ENCODE results near the gene SAAL1. TPM values are rescaled to one million over a fixed set of nuclear protein-coding genes. Genes with fewer than 3 reads are reported as not detected.

The SAAL1 gene
- 12.1 and 17.0 TPM in 2 replicates for total RNA-seq

GRCh38 chr11:18105802-18106574, at the start of gene SAAL1:
Gene SAAL1, minus strand, starts transcription at chr11:18106082. Its CDS starts 41 bp downstream, at chr11:18106041.

GRCh38 chr11:18132341-18132740, 26.5 kb upstream of the SAAL1 start, which contains the start of gene MRGPRX3:
Gene MRGPRX3, plus strand, starts transcription at chr11:18132571. Its CDS starts 4,632 bp downstream, at chr11:18137203.

GRCh38 chr11:18046116-18046777, 59.6 kb downstream of the SAAL1 start, which contains the start of gene TPH1:
Gene TPH1, minus strand, starts transcription at chr11:18046269. Its CDS starts 5,507 bp downstream, at chr11:18040762.

Other genes with a start within 250 kb of the SAAL1 start
- 9.8 and 14.4 TPM in 2 replicates for gene SERGEF, start 93.0 kb downstream of the SAAL1 start, total RNA-seq
- 0.18 TPM in 1 of 2 replicates, not detected in the other for gene TPH1, start 59.8 kb downstream of the SAAL1 start, total RNA-seq
- gene MRGPRX3, start 26.5 kb upstream of the SAAL1 start, total RNA-seq, result not detected in 2 replicates
- not detected in 2 replicates for gene MRGPRX4, start 66.8 kb upstream of the SAAL1 start, total RNA-seq
- gene SAA4, start 130.7 kb upstream of the SAAL1 start, total RNA-seq, result not detected in 2 replicates
- not detected in 2 replicates for gene SAA2, start 142.6 kb upstream of the SAAL1 start, total RNA-seq
- gene SAA1, start 160.2 kb upstream of the SAAL1 start, total RNA-seq, result not detected in 2 replicates
- gene HPS5, start 216.1 kb upstream of the SAAL1 start, total RNA-seq, result 11.0 and 22.9 TPM in 2 replicates
- gene GTF2H1, start 216.5 kb upstream of the SAAL1 start, total RNA-seq, result 42.7 and 46.8 TPM in 2 replicates

All from myometrial cell (primary cell).